Chondrocyte (in vitro differentiated cells): ENCODE data around the gene FUT4. TPM values are rescaled to one million over a fixed set of nuclear protein-coding genes. Genes with fewer than 3 reads are reported as not detected.

ENCODE experiments used
- DNase-seq: peaks from one replicate; pipeline ENCODE4 v3.0.0; 2021; ENCODE audit warnings: mixed read lengths, low spot score
- H3K27ac Mint-ChIP-seq: one replicate; pipeline ENCODE4 v1.8.0; 2021; ENCODE audit warnings: mild to moderate bottlenecking, moderate library complexity, mixed read lengths; ENCODE audit not compliant: unreplicated experiment
- H3K27me3 Mint-ChIP-seq: 2 replicates; pipeline ENCODE4 v1.8.0; 2021; ENCODE audit warnings: low read depth, mixed read lengths
- H3K36me3 Mint-ChIP-seq: 2 replicates; pipeline ENCODE4 v1.8.0; 2021; ENCODE audit warnings: low read depth, mixed read lengths
- H3K4me1 Mint-ChIP-seq: 2 replicates; pipeline ENCODE4 v1.8.0; 2021; ENCODE audit warnings: low read depth, mild to moderate bottlenecking, mixed read lengths
- H3K4me3 Mint-ChIP-seq: one replicate; pipeline ENCODE4 v1.8.0; 2021; ENCODE audit warnings: mild to moderate bottlenecking, moderate library complexity, mixed read lengths; ENCODE audit not compliant: unreplicated experiment
- H3K9me3 Mint-ChIP-seq: 2 replicates; pipeline ENCODE4 v1.8.0; 2021; ENCODE audit warnings: low read depth, mixed read lengths
- CTCF ChIP-seq: fragments of 200-600 bp; sonication (generic); IDR thresholded peaks from 2 replicates; pipeline ENCODE4 v1.5.0; 2021; ENCODE audit warnings: antibody characterized with exemption, mild to moderate bottlenecking, moderate library complexity
- total RNA-seq: library from RNA; stranded (reverse); gene quantifications from 3 replicates; pipeline ENCODE4 v1.2.1, GENCODE V29; 2021

FUT4 gene
- total RNA-seq, 1 donor from 2014 or later, result 7.7 TPM

GRCh38 chr11:94518300-94518699, 25.4 kb upstream of the FUT4 start:
- no peak overlapping the region for H3K4me3 Mint-ChIP-seq
- H3K36me3 Mint-ChIP-seq, result no peaks in the 10 kb centered on the region
- no peaks in the 10 kb centered on the region for H3K4me1 Mint-ChIP-seq
- H3K27ac Mint-ChIP-seq, result no peak overlapping the region
- no peak for TF ChIP-seq CTCF
- no peak for DNase-seq
- no peaks in the 10 kb centered on the region for H3K9me3 Mint-ChIP-seq
- H3K27me3 Mint-ChIP-seq, result peaks cover 8% of the 10 kb centered on the region

- Mint-ChIP-seq H3K4me1 (no peaks in the 10 kb centered on the region), H3K27ac (no peak overlapping the region), H3K27me3 (peaks cover 8% of the 10 kb centered on the region), H3K36me3 (no peaks in the 10 kb centered on the region), H3K4me3 (no peak overlapping the region), H3K9me3 (no peaks in the 10 kb centered on the region)
- TF ChIP-seq CTCF, result peak; percentile 93
- no peak for DNase-seq
Measured at GRCh38 chr11:94519478-94520084, 24.1 kb upstream of the FUT4 start.

GRCh38 chr11:94521684-94522083, 22.0 kb upstream of the FUT4 start:
- peak; percentile 71 for TF ChIP-seq CTCF
- no peak overlapping the region for H3K27ac Mint-ChIP-seq
- no peaks in the 10 kb centered on the region for H3K36me3 Mint-ChIP-seq
- no peaks in the 10 kb centered on the region for H3K9me3 Mint-ChIP-seq
- peaks cover 16% of the 10 kb centered on the region for H3K4me1 Mint-ChIP-seq
- no peaks in the 10 kb centered on the region for H3K27me3 Mint-ChIP-seq
- no peak for DNase-seq
- no peak overlapping the region for H3K4me3 Mint-ChIP-seq

- Mint-ChIP-seq H3K27ac (no peak overlapping the region), H3K4me3 (no peak overlapping the region), H3K4me1 (peaks cover 37% of the 10 kb centered on the region), H3K9me3 (peaks cover 5% of the 10 kb centered on the region), H3K27me3 (no peaks in the 10 kb centered on the region), H3K36me3 (no peaks in the 10 kb centered on the region)
- DNase-seq, result no peak
- TF ChIP-seq CTCF, result no peak
Measured at GRCh38 chr11:94524341-94524740, 19.4 kb upstream of the FUT4 start.

- TF ChIP-seq CTCF, result no peak
- DNase-seq, result no peak
- H3K4me1 Mint-ChIP-seq, result peaks cover 37% of the 10 kb centered on the region
- H3K4me3 Mint-ChIP-seq, result no peak overlapping the region
- peak overlapping the region; percentile 65 for H3K27ac Mint-ChIP-seq
- H3K9me3 Mint-ChIP-seq, result peaks cover 5% of the 10 kb centered on the region
- H3K27me3 Mint-ChIP-seq, result no peaks in the 10 kb centered on the region
- H3K36me3 Mint-ChIP-seq, result no peaks in the 10 kb centered on the region
Measured at GRCh38 chr11:94525546-94526324, 18.0 kb upstream of the FUT4 start.
